ENCODE data around the gene ALPK3. TPM values are rescaled to one million over a fixed set of nuclear protein-coding genes. Genes with fewer than 3 reads are reported as not detected.

The ALPK3 gene
- total RNA-seq, 1 experiment from 2014 or later = 17.7 TPM

- H3K27ac Mint-ChIP-seq = peak overlapping the region in 2 of 3 experiments; percentile 13 to 69; a peak in 2 of 7 replicates
- H3K4me3 Mint-ChIP-seq = no peak overlapping the region
These were observed 34.8 kb upstream of the ALPK3 start for GRCh38 chr15:84782346-84782745.

More at GRCh38 chr15:84782346-84782745, 34.8 kb upstream of the ALPK3 start:
- no peak overlapping the region for H2BK12ac ChIP-seq (ENCODE audit: insufficient read length, low read depth, low read length)
- no peak overlapping the region for H2AFZ ChIP-seq (ENCODE audit: low read length)
- H2BK20ac ChIP-seq (ENCODE audit: low read depth, low read length, poor library complexity, severe bottlenecking) = no peak overlapping the region
- no peak overlapping the region for H3T11ph ChIP-seq (ENCODE audit: low read length)
- H3K79me2 ChIP-seq (ENCODE audit: insufficient read depth, low read length) = no peaks in the 10 kb centered on the region
- no peak overlapping the region for H3K27ac ChIP-seq (ENCODE audit: insufficient read length, low read depth, low read length)
- Mint-ChIP-seq H3K36me3 (ENCODE audit: insufficient read depth in 1 of 3, low read depth in 3 of 3) (peaks cover 32 to 46% (median 36%) of the 10 kb centered on the region in 3 experiments), H3K27me3 (ENCODE audit: low read depth) (no peaks in the 10 kb centered on the region), H3K9me3 (no peaks in the 10 kb centered on the region; a peak in 2 of 5 replicates), H3K4me1 (peaks cover 24 to 31% of the 10 kb centered on the region in 2 experiments)
- no peak overlapping the region for H3K9ac ChIP-seq (ENCODE audit: extremely low read depth, insufficient read length, low read length)
- no peaks in the 10 kb centered on the region for H3K23me2 ChIP-seq (ENCODE audit: insufficient read length, low read depth, low read length, poor library complexity, severe bottlenecking)
- no peak overlapping the region for H2BK5ac ChIP-seq (ENCODE audit: insufficient read length, low read length)
- H3K27me3 ChIP-seq (ENCODE audit: insufficient read depth, low read length) = no peaks in the 10 kb centered on the region
- DNase-seq = no peak
- H3K14ac ChIP-seq (ENCODE audit: insufficient read depth, low read length) = no peak overlapping the region
- H4K8ac ChIP-seq (replicated peaks; ENCODE audit: insufficient read length, low read depth, low read length) = no peak overlapping the region
- no peak overlapping the region for H2AK5ac ChIP-seq (ENCODE audit: insufficient read length, low read length)
- no peak overlapping the region for H2BK120ac ChIP-seq (ENCODE audit: low read depth, low read length, poor library complexity, severe bottlenecking)
- H2BK15ac ChIP-seq (ENCODE audit: low read depth, low read length) = no peak overlapping the region
- H3K9me3 ChIP-seq (ENCODE audit: control insufficient read depth, low read depth, low read length) = no peaks in the 10 kb centered on the region
- no peak overlapping the region for H3K18ac ChIP-seq (ENCODE audit: insufficient read length, low read depth, low read length)
- no peaks in the 10 kb centered on the region; the same call in 1 of the 2 replicates for H3K4me1 ChIP-seq (ENCODE audit: insufficient read depth, low read length)
- H3K23ac ChIP-seq (ENCODE audit: insufficient read length, low read depth, low read length) = no peak overlapping the region
- H3K4me2 ChIP-seq (ENCODE audit: insufficient read depth, insufficient read length, low read length) = no peak overlapping the region
- no peak overlapping the region for H3K56ac ChIP-seq (ENCODE audit: insufficient read length, low read depth, low read length)
- H3K79me1 ChIP-seq (ENCODE audit: insufficient read depth, low read depth, low read length, poor library complexity, severe bottlenecking) = peaks cover 3% of the 10 kb centered on the region
- no peak overlapping the region for H4K5ac ChIP-seq (ENCODE audit: insufficient read length, low read depth, low read length)
- H3K4ac ChIP-seq (ENCODE audit: low read depth, low read length) = no peak overlapping the region
- H4K91ac ChIP-seq (ENCODE audit: insufficient read length, low read depth, low read length) = no peak overlapping the region
- no peak for TF ChIP-seq CTCF (conservative IDR thresholded peaks at IDR 0.05)
- H4K20me1 ChIP-seq (ENCODE audit: control insufficient read depth, insufficient read depth, insufficient read length) = no peaks in the 10 kb centered on the region

Measured in H9 (cell line).